Urinary bladder (tissue), 4 donors: ENCODE data around the gene HTR2B. TPM values are rescaled to one million over a fixed set of nuclear protein-coding genes. Genes with fewer than 3 reads are reported as not detected.

Experiments used
- DNase-seq: peaks from one replicate; pipeline ENCODE4 v3.0.0-alpha.2; 2015; ENCODE audit errors: extremely low spot score
- H3K27ac ChIP-seq: one replicate; pipeline ENCODE4 v1.5.1; 2013; ENCODE audit warnings: low read depth, mild to moderate bottlenecking, moderate library complexity
- H3K36me3 ChIP-seq: one replicate; pipeline ENCODE4 v1.6.1; 2013; ENCODE audit warnings: mild to moderate bottlenecking, moderate library complexity; ENCODE audit not compliant: insufficient read depth
- H3K4me1 ChIP-seq: one replicate; pipeline ENCODE4 v1.6.1; 2013; ENCODE audit warnings: mild to moderate bottlenecking, moderate library complexity; ENCODE audit not compliant: insufficient read depth
- H3K4me3 ChIP-seq: one replicate; pipeline ENCODE4 v1.5.1; 2013; ENCODE audit warnings: low read depth, low read length
- WGBS: extraction: QIAGEN DNeasy Blood & Tissue Kit; methylation state at CpG from one replicate; pipeline ENCODE4 v1.1.7; 2013; 5-methylcytosine and 5-hydroxymethylcytosine counted together
- polyA plus RNA-seq: library from polyadenylated mRNA; stranded (reverse); fragments of 200-250 nt; gene quantifications from one replicate; pipeline ENCODE4 v1.2.3, GENCODE V29; 2013
- total RNA-seq: library from RNA; depleted of rRNA; stranded (reverse); fragments of >200 nt; gene quantifications from one replicate; pipeline ENCODE4 v1.2.3, GENCODE V29; 2014
- donor health status: healthy with polysubstance abuse.
- donor health status: healthy.

The HTR2B gene
- total RNA-seq (3.0 TPM), polyA plus RNA-seq (0.81 TPM)

GRCh38 chr2:231124838-231125568, at the start of gene HTR2B:
HTR2B (minus strand) TSS chr2:231125042; CDS start chr2:231123764, 1,278 bp downstream.
- no peaks in the 10 kb centered on the region for H3K36me3 ChIP-seq
- DNase-seq: peak; percentile 26
- H3K4me3 ChIP-seq: peak within 1 kb of the TSS; percentile 34
- no peak within 1 kb of the TSS for H3K27ac ChIP-seq
- H3K4me1 ChIP-seq: no peaks in the 10 kb centered on the region
- WGBS: 27% methylated on average over 5 of the region's 5 CpGs

DNA sequence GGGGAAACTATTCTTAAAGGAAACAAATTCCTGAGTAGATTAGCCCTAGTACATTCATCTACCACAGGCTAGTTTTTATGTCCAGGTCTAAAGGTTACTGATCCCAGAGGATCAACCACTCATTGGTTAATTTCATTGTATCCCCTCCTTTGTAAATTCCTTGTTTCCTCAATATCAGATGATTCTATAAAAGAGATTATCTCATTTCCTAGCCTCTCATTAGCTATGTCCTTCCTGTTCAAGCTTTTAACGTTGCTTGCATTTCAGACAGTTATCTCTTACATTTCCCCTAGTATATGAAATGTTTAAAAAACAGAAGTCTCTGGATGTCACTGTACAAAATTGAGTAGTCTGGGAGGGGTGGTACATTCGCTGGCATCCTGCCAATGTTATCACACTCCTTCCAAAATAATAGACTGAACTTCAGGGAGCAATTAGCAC, 49.4 kb upstream of the HTR2B start:
- Histone ChIP-seq H3K36me3 (peaks cover 5% of the 10 kb centered on the region), H3K27ac (no peak overlapping the region), H3K4me3 (no peak overlapping the region), H3K4me1 (no peaks in the 10 kb centered on the region)
- 24% methylated on average over 2 of the region's 2 CpGs for WGBS
- DNase-seq: no peak

- no peak overlapping the region for H3K4me3 ChIP-seq
- WGBS: 73% methylated on average over 3 of the region's 3 CpGs
- no peak overlapping the region for H3K27ac ChIP-seq
- H3K4me1 ChIP-seq: no peaks in the 10 kb centered on the region
- no peak for DNase-seq
- peaks cover 5% of the 10 kb centered on the region for H3K36me3 ChIP-seq
Observed at GRCh38 chr2:231172025-231172424, 47.2 kb upstream of the HTR2B start.

- 30% methylated on average over 1 of the region's 1 CpG for WGBS
- Histone ChIP-seq H3K27ac (no peak overlapping the region), H3K4me3 (no peak overlapping the region), H3K36me3 (peaks cover 8% of the 10 kb centered on the region), H3K4me1 (no peaks in the 10 kb centered on the region)
- no peak for DNase-seq
Observed at GRCh38 chr2:231170055-231170454, 45.2 kb upstream of the HTR2B start.

DNA sequence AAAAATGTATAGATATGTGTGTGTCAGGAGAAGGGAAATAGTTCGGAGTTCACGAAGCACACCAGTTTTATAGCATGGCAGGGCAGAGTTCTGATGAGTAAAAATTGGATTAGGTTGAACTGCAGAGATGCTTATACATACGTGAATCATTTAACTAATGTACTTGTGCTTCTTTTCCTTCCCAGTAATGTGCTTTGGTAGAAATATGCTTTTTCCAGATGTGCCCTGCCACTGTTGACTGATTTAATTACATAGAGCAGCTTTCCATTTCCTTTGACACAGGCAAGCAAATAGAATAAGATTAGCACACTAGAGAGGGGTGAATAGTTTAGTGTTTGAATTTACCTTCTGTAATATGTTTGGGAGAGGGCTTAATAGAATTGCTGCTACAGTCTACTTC, 44.6 kb upstream of the HTR2B start:
- DNase-seq: no peak
- H3K27ac ChIP-seq: no peak overlapping the region
- H3K4me1 ChIP-seq: no peaks in the 10 kb centered on the region
- H3K4me3 ChIP-seq: no peak overlapping the region
- WGBS: 66% methylated on average over 3 of the region's 3 CpGs
- peaks cover 8% of the 10 kb centered on the region for H3K36me3 ChIP-seq

DNA sequence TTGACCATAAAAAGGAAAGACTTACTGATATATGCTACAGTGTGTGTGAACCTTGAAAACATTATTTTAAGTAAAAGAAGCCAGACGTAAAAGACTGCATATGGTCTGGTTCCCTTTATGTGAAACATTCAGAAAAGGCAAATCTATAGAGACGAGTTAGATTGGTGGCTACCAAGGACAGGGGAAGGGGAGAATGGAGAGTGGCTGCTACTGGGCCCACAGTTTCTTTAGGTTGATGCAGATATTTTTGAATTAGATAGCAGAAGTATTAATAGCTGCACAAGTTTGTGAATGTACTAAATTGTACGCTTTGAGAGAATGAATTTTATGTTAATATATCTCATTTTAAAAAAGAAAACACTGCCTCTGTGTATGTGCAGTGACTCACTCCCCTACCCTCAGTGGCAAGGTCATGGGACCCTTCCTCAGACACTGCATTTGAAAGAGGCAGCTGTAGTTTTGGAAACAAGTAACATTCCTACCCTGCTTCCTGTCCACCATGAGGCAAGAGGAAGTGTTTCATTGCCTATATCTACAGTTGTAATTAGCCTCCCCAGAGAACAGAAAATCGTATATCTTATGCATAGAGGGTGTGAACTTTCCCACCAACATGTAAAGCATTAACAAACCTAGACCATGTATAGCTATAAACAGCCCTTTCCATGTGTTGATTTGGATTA, 43.8 kb upstream of the HTR2B start:
- 88% methylated on average over 4 of the region's 4 CpGs for WGBS
- no peaks in the 10 kb centered on the region for H3K4me1 ChIP-seq
- no peak for DNase-seq

GRCh38 chr2:231167745-231168459, 43.1 kb upstream of the HTR2B start:
- no peak for DNase-seq
- WGBS: 78% methylated on average over 6 of the region's 6 CpGs
- Histone ChIP-seq H3K4me3 (no peak overlapping the region), H3K27ac (no peak overlapping the region), H3K36me3 (peaks cover 7% of the 10 kb centered on the region), H3K4me1 (no peaks in the 10 kb centered on the region)

More for the DNA sequence above, 43.8 kb upstream of the HTR2B start:
- no peak overlapping the region for H3K27ac ChIP-seq
- H3K4me3 ChIP-seq: no peak overlapping the region
- H3K36me3 ChIP-seq: peaks cover 8% of the 10 kb centered on the region

DNA sequence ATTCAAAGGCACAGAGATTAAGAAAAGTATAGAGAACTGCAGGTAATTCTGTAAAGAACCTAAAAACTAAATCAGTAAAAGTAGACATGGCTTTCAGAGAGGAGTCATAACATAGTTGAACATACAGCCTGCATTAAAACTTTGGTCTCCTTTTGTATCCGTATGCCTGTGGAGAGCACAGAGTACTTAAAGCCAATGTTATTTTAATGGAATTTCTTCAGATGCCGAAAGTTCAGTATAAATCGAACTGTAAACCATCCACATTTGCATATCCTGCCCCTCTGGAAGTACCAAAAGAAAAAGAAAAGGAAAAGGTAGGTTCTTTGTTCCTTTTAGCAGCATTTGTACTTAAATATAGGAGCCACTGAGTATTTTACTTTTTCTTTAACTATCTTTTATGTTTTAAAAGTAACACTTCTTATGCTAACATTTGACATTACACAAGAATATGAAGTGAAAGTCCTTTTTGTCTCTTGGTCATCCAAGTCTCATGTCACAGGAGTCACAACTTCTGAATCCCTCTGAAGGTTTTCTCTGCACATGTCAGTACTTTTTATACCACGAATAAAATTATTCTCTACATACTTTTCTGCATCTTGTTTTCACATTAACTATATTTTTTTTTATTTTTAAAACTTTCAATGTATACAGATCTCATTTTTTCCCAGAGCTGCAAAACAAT, 38.7 kb upstream of the HTR2B start:
- Histone ChIP-seq H3K27ac (no peak overlapping the region), H3K36me3 (peaks cover 3% of the 10 kb centered on the region), H3K4me1 (peaks cover 2% of the 10 kb centered on the region), H3K4me3 (no peak overlapping the region)
- DNase-seq: no peak
- 91% methylated on average over 4 of the region's 4 CpGs for WGBS

- 96% methylated on average over 3 of the region's 3 CpGs for WGBS
- peaks cover 3% of the 10 kb centered on the region for H3K36me3 ChIP-seq
- H3K4me3 ChIP-seq: no peak overlapping the region
- peak overlapping the region; percentile 16 for H3K27ac ChIP-seq
- no peak for DNase-seq
- peaks cover 2% of the 10 kb centered on the region for H3K4me1 ChIP-seq
Observed at GRCh38 chr2:231163011-231163410, 38.2 kb upstream of the HTR2B start.

- no peak for DNase-seq
- H3K4me3 ChIP-seq: no peak overlapping the region
- H3K36me3 ChIP-seq: peaks cover 3% of the 10 kb centered on the region
- H3K27ac ChIP-seq: peak overlapping the region; percentile 23
- peaks cover 2% of the 10 kb centered on the region for H3K4me1 ChIP-seq
- 10% methylated on average over 2 of the region's 2 CpGs for WGBS
Observed at GRCh38 chr2:231161877-231162329, 37.1 kb upstream of the HTR2B start.

- H3K27ac ChIP-seq: peak overlapping the region; percentile 59
- no peak for DNase-seq
- 74% methylated on average over 7 of the region's 7 CpGs for WGBS
- no peak overlapping the region for H3K4me3 ChIP-seq
- H3K36me3 ChIP-seq: peaks cover 3% of the 10 kb centered on the region
- H3K4me1 ChIP-seq: peaks cover 2% of the 10 kb centered on the region
Observed at GRCh38 chr2:231161252-231161839, 36.5 kb upstream of the HTR2B start.

DNA sequence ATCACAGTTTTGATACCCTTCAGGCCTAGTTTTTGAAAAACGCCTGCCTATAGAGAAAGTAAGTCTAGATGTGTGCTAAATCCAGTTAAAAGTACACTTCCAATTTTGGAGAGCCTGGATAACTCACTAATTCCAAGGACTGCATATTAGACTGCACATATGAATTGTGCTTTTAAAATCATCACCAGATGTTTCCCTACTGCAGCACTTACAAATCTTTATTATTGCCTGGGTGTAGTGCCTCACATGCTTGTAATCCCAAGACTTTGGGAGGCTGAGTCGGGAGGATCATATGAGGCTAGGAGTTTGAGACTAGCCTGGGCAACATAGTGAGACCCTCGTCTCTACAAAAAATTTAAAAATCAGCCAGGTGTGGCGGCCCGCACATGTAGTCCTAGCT, 35.9 kb upstream of the HTR2B start:
- WGBS: 92% methylated on average over 5 of the region's 5 CpGs
- no peak for DNase-seq

GRCh38 chr2:231159306-231159705, 34.5 kb upstream of the HTR2B start:
- H3K4me3 ChIP-seq: no peak overlapping the region
- DNase-seq: no peak
- peaks cover 2% of the 10 kb centered on the region for H3K4me1 ChIP-seq
- no peaks in the 10 kb centered on the region for H3K36me3 ChIP-seq
- H3K27ac ChIP-seq: no peak overlapping the region

More for the DNA sequence above, 35.9 kb upstream of the HTR2B start:
- Histone ChIP-seq H3K27ac (no peak overlapping the region), H3K36me3 (no peaks in the 10 kb centered on the region), H3K4me3 (no peak overlapping the region), H3K4me1 (peaks cover 2% of the 10 kb centered on the region)
